ENCODE measurements around the gene MFSD2B. TPM values are rescaled to one million over a fixed set of nuclear protein-coding genes. Genes with fewer than 3 reads are reported as not detected.
"Not testable (repeated sequence)": the region's sequence is repeated elsewhere in the genome, so short reads cannot be mapped to it uniquely, and the experiment has no call there.

Gene MFSD2B
- polyA plus RNA-seq, result under 1 TPM in 2 of 3 donors, not detected in 1; 0.06 to 0.18 TPM

GRCh38 chr2:24009680-24010476 lies at the start of gene MFSD2B:
Gene MFSD2B, plus strand, starts transcription at chr2:24010085. Its CDS starts 12 bp downstream, at chr2:24010097.
- WGBS, 3 donors, result 2 to 3% (median 3%) methylated on average over 72 to 75 of the region's 75 CpGs

DNA sequence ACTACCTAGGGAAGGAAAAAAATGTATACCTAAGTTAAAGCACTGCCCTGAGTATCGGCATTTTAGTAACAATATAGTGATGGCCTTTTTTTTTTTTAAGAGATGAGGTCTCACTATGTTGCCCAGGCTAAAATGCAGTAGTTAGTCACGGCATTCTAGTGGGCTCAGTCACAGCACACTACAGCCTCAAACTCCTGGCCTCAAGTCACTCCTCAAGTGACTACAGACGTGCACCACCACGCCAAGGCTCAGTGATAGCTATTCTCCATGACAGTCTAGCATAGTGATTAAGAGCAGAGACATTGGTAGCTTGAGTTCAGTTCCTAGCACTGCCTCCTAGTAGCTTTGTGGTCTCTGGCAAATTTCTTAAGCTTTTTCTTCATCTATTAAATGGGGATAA lies 42.0 kb upstream of the MFSD2B start:
- H3K27ac ChIP-seq (ENCODE audit: low read depth, low read length), result no peak overlapping the region
- 94 to 99% (median 98%) methylated on average over 4 of the region's 4 CpGs for WGBS, 3 donors

More at GRCh38 chr2:24009680-24010476, at the start of gene MFSD2B:
- H3K27ac ChIP-seq (ENCODE audit: low read depth, low read length), result no peak within 1 kb of the TSS

- no peak overlapping the region for H3K27ac ChIP-seq (ENCODE audit: low read depth, low read length)
- 97 to 98% (median 98%) methylated on average over 8 of the region's 8 CpGs for WGBS, 3 donors
These were observed 33.0 kb upstream of the MFSD2B start for GRCh38 chr2:23976883-23977282.

GRCh38 chr2:23988371-23988770 lies 21.5 kb upstream of the MFSD2B start:
- H3K27ac ChIP-seq (ENCODE audit: low read depth, low read length), result no peak overlapping the region
- WGBS, 3 donors, result 61 to 63% (median 63%) methylated on average over 2 of the region's 2 CpGs

DNA sequence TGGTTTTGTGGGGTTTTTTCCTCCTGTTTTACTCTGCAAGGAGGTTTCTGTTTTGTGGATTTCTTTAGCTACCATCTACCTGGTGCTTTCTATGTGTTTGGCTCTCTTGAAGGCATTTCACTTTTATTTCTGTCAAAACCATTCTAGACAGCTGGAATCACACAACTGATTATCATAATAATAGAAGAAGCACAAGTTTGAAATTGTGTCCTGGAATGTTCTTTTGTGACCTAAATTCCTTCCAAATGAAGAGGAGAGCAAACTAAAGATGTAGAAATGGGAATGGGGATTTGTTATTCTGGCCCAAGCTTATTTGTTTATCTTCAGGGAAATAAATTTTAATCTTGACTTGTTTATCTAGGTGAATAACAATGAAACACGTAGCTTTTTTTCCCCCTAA lies 17.0 kb upstream of the MFSD2B start:
- H3K27ac ChIP-seq (ENCODE audit: low read depth, low read length), result no peak overlapping the region
- 41 to 86% (median 81%) methylated on average over 1 of the region's 1 CpG for WGBS, 3 donors

GRCh38 chr2:23993736-23994269 lies 16.1 kb upstream of the MFSD2B start:
- WGBS, 3 donors, result 97 to 98% (median 97%) methylated on average over 8 of the region's 8 CpGs
- no peak overlapping the region for H3K27ac ChIP-seq (ENCODE audit: low read depth, low read length)

DNA sequence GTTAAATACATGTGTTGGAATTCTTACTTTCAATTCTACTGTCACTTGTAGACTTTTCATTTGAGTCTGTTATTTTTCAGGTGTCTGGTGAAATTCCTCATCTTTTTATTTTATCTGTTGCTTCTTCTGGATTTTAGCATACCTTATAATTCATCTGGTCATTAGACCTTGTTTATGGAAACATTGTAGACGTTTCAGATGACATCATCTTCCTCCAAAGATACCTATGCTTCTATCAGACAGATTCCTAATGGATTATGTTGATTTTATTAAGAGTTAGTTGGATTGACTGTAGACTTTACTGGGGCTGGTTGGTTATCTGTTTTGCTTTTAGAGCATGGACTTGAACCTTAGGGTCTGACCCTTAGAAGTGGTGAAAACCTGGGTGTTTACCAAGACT lies 15.3 kb upstream of the MFSD2B start:
- 37 to 66% (median 45%) methylated on average over 1 of the region's 1 CpG for whole genome bisulfite sequencing, 3 donors

DNA sequence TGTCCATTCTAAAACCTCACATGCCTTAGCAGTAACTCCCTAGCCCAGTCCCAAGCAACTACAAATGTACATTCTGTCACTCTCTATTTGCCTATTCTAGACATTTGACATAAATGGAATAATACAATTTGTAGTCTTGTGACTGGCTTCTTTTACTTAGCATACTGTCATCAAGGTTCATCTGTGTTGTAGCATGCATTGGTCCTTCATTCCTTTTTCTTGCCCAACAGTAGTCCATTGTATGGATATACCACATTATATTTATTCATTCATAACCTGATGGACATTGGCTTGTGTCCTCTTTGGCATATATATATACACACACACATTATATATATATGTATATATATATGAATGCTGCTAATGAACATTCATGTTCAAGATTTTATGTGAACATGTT lies 2.2 kb upstream of the MFSD2B start:
- H3K27ac ChIP-seq (ENCODE audit: low read depth, low read length), result no peak overlapping the region

More for the DNA sequence above, 15.3 kb upstream of the MFSD2B start:
- H3K27ac ChIP-seq (ENCODE audit: low read depth, low read length), result no peak overlapping the region

GRCh38 chr2:24008672-24009366 lies 1.1 kb upstream of the MFSD2B start:
- WGBS, 3 donors, result 74 to 87% (median 77%) methylated on average over 13 of the region's 13 CpGs
- H3K27ac ChIP-seq (ENCODE audit: low read depth, low read length), result no peak overlapping the region

DNA sequence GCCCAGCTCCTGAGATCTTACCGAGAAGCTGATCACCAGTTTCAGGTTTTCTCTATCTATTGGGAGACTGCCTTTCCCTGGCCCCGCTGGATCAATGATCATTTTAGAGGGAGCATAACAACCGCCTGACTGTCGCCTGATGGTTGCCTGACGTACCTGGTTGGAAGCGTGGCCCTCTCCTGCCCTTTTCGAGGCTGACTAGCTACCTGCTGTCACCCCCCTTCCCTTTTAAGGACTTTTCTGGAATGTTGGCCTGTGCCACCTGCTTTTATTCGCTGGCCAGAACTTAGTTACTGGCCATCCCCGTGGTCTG lies 562 bp upstream of the MFSD2B start:
- no peak overlapping the region for H3K27ac ChIP-seq (ENCODE audit: low read depth, low read length)
- 48 to 75% (median 70%) methylated on average over 9 of the region's 9 CpGs for WGBS, 3 donors

GRCh38 chr2:24010477-24011249 lies 778 bp downstream of the MFSD2B start:
- H3K27ac ChIP-seq (ENCODE audit: low read depth, low read length), result no peak overlapping the region
- WGBS, 3 donors, result 51 to 56% (median 51%) methylated on average over 30 to 37 of the region's 37 CpGs

DNA sequence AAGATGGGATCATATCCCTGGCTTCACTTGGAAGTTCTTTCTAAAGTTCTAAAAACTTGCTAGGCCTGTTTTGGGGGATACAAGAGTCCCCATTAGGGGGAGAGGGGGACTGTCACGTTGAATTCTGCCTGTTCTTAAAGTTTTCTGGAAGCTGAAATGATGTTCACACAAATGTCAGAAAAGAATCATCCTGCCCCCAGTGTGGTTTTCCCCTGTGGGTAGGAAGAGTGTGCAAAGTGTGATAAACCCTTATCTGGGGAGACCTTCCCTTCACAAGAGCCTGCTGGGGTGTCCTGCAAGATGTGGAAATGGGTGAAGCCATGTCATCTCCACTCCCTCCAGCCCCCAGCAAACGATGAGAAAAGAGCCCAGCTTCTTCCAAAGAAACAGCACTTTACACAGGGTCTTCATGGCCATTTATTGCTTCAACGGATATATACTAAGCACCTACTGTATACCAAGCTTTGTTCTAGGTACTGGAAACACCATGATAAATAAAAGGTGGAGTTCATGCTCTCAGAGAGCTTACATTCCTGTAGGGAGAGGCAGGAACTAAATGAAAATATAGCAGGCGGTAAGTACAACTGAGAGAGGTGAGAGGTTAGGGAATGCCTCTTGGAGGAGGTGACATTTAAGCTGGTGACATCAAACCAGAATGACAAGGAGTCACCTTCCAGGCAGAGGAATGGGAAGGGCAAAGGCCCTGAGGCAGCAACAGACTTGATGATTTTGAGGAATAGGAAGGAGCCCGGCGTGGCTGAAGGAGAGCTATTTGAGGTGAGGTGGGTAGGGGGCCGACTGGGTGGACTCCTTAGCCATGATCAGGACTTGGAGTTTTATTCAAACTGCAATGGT lies 1.6 kb downstream of the MFSD2B start:
- WGBS, 3 donors, result 65 to 71% (median 71%) methylated on average over 7 of the region's 7 CpGs
- H3K27ac ChIP-seq (ENCODE audit: low read depth, low read length), result no peak overlapping the region

DNA sequence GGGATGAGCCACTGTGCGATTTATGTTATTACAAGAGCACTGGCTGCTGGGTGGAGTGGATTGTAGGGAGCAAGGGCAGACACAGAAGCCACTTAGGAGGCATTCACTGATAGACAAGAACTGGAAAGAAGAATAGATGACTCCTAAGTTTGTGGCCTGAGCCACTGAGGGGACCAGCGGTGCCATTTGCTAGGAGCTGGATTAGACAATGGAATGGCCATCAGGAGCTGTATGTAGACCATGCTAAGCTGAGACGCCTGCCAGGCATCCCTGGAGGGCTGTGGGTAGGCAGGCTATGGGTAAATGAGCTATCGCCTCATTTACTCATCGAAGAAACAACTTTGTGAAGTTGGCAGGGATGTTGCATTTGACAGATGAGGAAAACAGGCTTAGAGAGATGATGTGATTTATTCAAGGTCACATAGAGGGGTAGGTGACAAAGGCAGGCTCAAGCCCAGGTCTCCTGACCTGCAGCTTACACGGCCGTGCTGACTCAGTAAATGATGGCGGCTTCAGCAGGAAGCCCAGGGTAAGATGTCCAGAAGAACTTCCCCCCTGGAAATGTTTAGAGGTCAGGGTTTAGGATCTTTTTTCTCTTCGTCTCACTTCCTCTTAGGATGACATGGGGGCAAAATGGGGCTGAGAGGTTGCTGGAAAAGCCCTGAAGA lies 2.8 kb downstream of the MFSD2B start:
- H3K27ac ChIP-seq (ENCODE audit: low read depth, low read length), result no peak overlapping the region
- WGBS, 3 donors, result 62 to 79% (median 70%) methylated on average over 9 of the region's 9 CpGs

- H3K27ac ChIP-seq (ENCODE audit: low read depth, low read length), result not testable (repeated sequence)
- WGBS, 3 donors, result 89 to 92% (median 90%) methylated on average over 6 of the region's 6 CpGs
These were observed 5.0 kb downstream of the MFSD2B start for GRCh38 chr2:24014902-24015301.

GRCh38 chr2:24015562-24016375 lies 5.9 kb downstream of the MFSD2B start:
- no peak overlapping the region for H3K27ac ChIP-seq (ENCODE audit: low read depth, low read length)
- 69 to 80% (median 78%) methylated on average over 11 of the region's 11 CpGs for WGBS, 3 donors

- no peak overlapping the region for H3K27ac ChIP-seq (ENCODE audit: low read depth, low read length)
- 78 to 82% (median 79%) methylated on average over 9 of the region's 9 CpGs for WGBS, 3 donors
These were observed 6.5 kb downstream of the MFSD2B start for GRCh38 chr2:24016376-24016761.
